ENCODE results near the gene GOLM1.

The GOLM1 gene

DNA sequence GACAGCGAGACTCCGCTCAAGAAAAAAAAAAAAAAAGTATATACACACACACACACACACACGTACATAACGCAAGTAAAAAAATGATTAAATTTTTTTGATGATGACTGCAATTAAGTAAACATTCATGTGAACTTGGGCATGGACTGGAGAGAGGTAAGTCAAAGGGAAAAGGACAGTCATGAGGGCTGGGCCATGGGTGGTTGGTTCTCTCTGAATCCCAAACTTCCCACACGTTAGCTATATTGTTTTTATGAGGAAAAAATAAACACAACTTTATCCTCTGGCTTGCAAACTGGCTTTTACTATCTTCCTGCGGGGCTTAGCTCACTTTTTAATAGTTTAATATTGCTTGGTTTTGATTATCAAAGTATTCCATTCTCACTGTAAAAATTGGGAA lies 53.7 kb downstream of the GOLM1 start:
- DNase-seq (ENCODE audit: low read depth), result no peak

DNA sequence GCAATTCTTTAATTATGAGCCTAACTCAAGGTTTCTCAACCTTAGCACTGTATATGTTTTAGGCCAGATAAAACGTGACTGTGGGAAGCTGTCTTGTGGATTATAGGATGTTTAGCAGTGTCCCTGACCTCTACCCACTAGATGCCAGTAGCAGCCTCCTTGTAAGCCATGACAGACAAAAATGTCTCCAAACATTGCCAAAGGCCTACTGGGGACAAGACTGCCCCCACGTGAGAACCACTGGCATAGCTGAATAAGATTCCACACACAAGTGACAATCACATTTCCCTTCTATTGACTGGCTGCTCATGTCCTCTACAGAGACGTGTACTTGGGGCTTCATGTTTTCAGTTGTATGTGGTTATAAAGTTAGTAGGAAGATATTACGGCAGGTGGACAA lies 55.4 kb downstream of the GOLM1 start:
- DNase-seq (ENCODE audit: low read depth), result no peak

DNA sequence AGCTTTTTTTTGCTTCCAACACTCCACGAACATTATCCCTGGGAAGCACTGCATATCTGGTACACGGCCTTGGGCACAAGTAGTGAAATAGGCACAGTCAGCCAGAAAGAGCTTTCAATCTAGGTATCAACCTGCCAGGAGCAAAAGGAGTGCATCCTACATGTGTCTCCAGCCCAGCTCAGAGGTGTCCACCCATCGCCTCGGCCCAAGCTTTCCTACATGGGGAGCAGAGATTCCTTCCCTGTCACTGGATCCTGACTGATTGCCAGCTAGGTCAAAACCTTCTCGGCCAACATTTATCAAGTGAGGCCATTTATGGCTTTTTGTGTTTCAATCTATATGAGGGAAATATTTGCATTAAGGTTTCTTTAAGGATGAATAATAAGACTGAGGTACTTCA lies 55.8 kb downstream of the GOLM1 start:
- DNase-seq (ENCODE audit: low read depth), result no peak

DNA sequence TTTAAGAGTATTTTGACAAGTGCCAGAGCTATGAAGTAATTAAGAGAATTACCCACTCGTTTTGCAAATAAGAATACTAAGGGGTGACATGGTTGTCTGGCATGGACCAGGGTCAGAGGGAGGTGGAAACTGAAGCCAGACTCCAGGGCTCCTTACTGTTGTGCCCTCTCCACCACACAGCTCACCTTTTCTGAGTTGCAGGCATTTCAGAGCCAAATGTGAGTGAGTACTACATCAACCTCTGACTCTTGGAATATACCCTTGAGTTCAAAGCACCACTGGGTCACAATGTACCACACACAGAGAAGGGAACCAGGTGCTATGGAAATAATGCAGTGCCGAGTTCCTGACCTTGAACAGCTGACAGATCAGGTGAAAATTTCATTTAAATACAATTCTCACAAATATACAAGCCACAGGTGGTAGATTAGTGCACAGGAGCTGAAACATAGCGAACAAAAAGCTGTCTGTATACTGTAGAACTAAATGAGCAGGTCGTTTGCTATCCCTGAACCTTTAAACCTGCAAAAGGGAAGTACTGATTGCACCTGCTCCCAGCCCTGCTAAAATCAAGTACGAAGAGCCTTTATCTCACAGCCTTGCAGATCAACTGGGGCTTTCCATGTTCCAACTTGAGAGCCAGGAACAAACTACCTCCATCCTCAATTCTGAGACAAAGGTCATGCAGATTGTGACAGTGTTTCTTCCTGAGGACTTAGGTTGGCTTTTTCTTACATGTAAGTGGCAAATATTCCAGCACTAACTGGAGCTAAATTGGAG lies 57.0 kb downstream of the GOLM1 start:
- DNase-seq (ENCODE audit: low read depth), result no peak

DNA sequence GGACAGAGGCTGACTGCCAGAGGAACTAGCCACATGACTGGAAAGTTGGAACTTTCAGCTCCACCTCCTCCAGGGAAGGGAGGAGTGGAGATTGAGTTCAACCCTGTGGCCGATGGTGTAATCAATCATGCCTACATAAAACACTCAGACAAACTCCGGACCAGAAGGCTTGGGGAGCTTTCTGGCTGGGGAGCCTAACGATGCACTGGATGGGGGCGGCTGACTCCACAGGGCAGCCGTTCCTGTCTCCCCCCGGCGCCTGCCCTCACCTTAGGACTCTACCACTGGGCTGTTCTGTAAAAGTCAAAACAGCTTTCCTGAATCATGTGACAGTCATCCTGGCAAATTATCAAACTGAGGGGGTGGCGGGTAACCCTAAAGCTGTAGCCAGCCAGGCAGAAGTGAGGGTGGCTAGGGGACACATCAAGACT lies 58.0 kb downstream of the GOLM1 start:
- no peak for DNase-seq (ENCODE audit: low read depth)

DNA sequence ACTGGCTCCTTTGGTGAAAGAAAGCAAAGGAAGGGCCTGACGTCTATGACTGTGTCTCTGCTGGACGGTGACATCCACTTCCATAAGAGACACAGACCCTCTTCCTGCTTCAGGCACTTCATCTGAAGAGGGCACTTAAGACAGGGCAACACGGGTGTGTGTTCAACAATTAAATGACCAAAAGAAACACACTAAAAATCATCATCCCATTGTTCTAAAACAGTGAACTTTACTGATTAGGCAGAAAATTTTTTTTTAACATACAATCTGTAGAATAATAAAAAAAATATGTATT lies 58.5 kb downstream of the GOLM1 start:
- no peak for DNase-seq (ENCODE audit: low read depth)

DNA sequence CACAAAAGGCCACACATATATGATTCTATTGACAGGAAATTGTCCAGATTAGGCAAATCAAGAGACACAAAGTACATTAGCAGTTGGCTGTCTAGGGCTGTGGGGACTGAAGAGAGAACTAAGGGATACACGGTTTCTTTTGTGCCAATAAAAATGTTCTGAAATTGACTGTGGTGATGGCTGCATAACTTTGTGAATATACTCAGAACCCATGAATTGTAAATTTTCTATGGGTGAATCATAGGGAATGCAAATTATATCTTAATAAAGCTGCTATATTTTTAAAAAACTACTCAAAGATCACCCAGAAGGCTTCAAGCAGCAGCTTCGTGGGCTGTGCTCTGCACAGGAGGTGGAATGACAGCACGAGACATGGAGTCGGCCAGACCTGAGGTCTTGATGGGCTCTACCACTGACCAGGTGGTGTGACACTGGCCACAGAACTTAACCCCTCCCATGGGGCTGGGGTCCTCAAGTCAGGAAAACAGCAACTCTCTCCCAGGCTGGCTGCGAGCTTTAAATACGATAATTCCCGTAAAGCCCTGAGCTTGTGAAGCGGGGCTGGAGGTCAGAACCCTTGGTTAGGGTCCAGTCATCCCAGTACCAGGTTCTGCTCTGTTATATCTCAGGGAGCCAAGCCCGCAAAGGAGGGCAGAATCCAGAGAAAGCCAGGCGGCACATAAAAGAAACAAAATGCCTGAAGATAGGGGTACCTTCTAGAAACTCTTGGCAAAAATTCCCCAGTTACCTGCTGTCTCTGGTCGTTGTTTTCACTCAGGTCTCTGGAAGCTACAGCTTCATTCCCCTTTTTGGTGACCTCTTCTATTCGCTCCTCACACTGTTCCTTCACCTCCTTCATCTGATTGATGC lies 59.1 kb downstream of the GOLM1 start:
- no peak for DNase-seq (ENCODE audit: low read depth)

DNA sequence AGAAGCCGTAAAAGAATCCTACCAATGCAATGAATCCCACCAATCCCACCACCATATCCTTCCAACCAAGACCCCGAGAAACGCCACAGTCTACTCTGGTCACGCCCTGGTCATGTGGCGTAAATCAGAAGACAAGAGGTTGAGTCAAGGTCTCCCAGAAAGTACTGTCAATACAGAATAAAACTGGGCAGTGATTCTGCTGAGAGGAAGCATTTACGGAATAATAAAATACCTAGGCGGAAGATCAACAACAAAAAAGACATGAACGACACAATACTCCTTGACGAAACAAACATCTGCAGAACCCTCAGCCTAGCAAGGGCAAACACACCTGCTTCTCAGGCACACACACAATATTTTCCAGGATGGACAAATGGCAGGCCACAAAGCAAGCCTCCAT lies 62.8 kb downstream of the GOLM1 start:
- no peak for DNase-seq (ENCODE audit: low read depth)

DNA sequence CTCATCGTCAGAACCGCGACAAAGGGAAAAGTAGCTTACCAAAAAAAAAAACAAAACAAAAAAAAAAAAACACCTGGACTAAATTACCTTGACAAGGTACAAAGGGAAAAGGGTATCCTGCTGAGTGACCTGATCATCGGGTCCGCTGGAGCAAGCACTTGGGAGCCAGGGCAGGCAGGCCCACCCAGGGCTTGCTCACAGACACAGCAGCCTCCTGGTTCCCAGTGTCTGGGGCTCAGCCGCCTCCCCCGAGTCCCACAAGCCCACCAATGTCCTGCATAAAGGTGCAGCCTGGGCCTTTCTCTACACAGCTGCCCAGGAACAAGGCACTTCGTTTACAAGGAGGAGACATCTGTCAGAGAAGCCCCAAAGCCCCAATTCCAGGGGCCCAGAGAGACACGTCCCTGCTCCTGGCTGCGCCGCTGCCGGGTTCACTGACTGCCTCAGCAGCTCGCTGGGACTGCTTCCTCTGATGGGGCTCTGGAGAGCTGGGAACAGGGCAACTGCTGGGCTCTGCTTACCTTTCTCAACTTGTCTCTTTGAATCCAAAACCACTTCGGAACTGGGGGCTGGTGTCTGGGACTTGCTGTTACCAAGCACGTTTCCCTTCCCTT lies 63.4 kb downstream of the GOLM1 start:
- DNase-seq (ENCODE audit: low read depth), result no peak

DNA sequence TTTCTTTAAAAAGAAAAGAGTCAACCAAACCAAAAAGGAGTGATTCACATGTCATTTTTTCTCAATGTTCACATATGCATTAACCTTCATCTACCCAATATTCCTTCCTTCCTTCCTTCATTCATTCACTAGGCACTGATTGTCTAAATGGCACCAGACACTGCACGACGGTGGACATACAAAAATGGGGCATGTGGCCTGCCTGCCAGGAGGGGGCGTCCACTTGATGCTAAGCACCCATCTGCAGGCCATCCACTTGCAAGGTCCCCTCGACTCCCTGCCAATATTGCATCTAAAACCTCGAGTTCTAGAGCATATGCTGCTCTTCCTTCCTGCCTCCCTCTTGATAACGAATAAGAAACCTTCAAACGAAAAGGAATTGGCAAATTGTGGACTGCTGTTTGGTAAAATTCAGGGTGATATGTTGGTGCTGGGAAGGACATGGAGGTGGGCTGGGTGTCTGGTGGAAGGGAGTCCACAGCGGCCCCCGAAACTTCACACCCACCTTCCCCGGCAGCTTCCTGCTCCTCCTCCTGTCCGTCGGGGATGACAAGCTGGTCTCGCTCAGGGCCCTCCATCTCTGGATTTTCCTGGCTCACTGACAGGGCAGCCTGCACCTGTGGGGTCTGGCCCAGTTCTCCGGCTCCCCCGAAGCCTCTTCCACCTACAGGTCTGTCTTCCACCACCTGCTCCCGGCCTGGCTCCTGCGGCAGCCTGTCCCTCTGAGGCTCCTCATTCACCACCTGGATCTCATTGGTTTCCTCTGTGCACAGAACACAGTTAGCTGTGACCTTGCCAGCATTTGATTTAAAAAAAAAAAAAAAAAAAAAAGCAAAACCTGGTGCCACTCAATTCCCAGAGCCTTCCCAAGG lies 64.3 kb downstream of the GOLM1 start:
- no peak for DNase-seq (ENCODE audit: low read depth)

DNA sequence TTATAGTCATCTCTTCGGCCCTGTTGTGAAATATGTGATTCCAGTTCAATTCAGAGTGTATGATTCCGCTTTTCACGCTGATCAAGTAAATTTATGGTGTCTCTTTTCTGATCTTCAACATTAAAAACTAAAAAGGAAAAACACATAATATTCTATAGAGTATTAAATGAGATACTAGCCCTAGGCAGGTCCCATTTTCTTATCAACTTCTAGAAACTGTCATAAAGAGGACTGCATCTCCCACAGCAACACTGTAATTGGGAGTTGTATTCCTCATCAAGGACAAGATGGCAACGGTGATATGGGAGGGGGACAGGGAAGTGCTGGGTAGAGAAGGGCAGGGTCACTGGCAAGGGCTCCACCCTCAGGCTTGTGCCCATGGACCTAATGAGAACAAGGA lies 71.6 kb downstream of the GOLM1 start:
- no peak for DNase-seq (ENCODE audit: low read depth)

DNA sequence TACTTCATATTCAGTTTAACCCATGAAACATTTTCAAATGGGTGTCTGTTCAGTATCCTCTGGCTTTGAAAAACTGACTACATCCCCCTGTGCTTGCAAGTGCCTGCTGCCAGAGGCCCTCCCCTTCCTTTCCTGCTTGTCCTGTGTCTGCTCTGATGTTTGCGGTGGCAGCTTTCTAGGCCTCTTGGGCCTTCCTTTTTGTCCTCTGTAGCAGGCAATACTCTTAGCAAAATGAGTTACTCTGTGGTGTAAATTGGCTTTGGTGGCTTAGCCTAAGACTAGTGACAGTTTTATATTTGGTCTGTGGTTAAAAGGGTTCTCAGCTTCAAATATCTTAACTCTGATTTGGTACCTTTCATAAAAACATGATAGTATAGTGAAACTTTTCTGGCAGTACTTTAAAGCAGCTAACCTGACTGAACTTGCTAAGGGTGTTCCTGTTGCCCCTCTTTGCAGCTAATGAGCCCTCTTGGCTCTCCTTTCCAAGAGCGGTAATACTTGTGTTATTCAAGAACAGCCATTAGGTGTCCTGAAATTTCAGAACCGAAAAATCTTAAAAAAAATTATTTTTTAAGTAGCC lies 76.6 kb downstream of the GOLM1 start:
- DNase-seq (ENCODE audit: low read depth), result no peak

DNA sequence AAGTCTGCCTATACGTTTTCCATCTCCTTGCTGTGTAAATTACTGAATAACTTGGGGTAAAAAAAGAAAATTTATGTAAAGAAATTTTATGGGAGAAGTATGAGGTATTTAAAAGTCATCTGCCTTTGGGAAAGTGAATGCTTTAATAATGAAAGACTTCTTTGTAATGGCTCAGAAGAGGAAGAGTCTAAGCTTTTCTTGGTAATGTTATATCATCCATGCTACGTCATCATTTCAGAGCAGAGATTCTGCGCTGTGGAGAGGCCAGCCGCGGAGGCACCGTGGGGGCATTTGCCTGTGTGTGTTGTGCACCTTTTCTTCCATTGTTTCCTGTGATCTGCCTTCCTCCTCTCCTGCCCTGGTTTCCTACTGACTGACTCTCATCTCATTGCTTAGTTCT lies 78.2 kb downstream of the GOLM1 start:
- DNase-seq (ENCODE audit: low read depth), result no peak

DNA sequence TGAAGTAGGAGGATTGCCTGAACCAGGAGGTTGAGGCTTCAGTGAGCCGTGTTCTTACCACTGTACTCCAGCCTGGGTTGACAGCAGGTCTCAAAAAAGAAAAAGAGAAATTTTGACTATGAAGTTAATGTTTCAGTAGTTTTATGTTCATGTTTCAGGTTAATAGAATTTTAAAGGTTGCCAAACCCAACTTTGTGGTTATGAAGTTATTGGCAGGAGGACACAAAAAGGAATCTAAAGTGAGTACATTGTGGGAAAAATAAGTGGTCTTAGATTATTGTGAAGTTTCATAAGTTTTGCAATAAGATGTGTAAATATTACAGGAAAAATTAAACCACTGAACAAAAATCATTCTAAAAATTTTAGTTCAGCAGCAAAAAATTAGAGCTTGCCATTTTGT lies 78.6 kb downstream of the GOLM1 start:
- no peak for DNase-seq (ENCODE audit: low read depth)

DNA sequence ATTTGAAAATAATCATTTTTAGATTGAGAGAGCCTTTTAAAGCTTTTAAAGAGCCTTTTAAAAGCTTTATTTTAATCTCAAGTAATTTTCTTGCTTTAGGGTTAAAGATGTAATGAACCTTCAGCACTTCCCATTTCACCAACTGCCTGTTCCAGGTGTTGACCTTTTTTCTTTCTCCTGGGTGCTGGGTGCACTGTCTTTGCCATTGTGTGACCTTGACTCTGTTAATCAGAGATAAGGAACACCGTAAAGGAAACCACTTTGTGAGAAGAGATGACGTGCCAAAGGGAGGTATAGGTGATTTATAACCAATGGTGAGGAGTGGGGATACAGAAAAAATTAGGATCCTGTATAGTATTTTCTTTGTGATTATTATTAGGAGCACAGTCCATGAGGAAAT lies 90.2 kb downstream of the GOLM1 start:
- DNase-seq (ENCODE audit: low read depth), result no peak

DNA sequence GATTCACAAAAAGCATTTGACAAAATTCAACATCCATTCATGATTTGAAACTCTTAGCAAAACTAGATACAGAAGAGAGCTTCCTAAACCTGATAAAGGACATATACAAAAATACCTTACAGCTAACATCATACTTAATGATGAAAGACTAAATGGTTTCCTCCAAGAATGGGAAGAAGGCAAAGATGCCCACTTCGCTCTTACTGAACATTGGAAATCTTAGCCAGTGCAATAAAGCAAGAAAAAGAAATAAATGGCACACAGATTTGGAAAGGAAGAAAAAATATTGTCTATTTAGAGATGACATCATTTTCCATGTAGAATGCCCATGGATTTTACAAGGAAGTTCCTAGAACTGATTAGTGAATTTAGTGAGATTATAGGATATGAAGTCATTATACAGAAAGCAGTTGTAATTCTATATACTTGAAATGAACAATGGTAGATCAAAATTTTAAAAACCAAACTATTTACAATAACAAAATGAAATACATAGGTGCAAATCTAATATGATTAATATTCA lies 94.0 kb downstream of the GOLM1 start:
- no peak for DNase-seq (ENCODE audit: low read depth)

DNA sequence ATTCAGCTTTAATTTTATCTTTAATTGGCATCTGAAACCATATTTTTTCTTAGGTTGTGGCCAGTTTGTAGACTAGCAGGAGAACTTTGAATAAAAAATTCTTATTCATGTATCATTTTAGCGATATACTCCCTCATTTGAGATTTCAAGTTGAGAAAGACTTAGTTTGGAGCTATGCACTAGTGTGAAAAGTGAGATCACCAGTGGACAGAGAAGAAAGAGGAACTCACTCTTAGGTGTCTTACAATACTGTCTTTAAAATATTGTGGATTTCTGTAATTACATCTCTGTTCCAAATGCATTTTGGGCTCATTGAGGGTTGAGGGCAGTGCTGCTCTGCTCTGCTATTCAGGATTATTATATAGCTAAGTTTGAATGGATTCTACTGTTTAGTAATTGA lies 103.8 kb downstream of the GOLM1 start:
- no peak for DNase-seq (ENCODE audit: low read depth)

DNA sequence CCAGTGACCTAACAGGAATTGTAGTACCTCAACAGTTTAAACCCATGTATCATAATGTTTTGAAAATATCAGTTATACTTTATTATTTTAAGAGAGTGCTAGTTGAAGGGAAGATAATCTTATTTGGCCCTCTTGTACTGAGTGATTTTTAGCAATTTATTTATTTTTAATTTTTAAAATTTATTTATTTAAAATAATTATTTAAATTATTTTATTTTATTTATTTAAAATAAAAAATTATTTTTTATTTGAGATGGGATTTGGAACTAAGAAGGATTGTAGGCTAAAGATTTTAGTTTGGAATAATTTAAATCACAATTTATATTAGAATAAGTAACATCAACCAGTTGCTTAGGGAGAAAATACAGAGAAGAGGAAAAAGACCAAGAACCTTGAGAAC lies 104.3 kb downstream of the GOLM1 start:
- no peak for DNase-seq (ENCODE audit: low read depth)

DNA sequence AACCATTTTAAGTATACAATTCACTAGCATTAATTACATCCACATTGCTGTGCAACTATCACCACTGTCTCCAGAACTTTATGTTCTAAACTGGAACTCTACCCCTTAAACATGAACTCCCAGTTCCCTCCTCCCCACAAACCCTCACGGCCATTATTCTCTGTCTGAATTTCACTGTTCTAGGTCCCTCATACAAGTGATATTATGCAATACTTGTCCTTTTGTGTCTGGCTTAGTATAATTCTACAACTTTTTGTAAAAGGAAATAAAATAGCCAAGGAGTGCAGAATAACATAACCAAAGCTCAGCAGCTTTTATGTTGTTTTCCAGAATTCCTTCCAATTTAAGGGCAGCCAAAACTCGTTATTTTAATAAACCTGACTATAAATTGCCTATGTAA lies 105.2 kb downstream of the GOLM1 start:
- no peak for DNase-seq (ENCODE audit: low read depth)

DNA sequence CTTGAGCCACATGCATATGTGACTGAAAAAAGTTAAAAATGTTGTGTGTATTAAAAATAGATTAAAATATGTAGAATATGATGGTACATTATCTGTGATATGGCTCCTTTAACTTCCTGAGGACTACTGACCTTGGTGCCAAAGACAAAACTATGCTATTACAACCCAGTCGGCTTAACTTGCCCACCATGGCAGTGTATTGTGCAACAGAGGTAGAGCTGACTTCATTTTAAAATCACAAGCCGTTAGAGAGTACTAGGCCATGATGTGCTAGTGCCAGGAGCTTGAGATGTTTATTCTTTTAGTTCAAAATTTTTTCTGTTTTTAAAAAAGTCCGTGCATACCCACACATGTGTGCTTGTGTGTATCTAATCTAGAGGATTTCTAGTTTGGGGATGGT lies 112.1 kb downstream of the GOLM1 start:
- no peak for DNase-seq (ENCODE audit: low read depth)

DNA sequence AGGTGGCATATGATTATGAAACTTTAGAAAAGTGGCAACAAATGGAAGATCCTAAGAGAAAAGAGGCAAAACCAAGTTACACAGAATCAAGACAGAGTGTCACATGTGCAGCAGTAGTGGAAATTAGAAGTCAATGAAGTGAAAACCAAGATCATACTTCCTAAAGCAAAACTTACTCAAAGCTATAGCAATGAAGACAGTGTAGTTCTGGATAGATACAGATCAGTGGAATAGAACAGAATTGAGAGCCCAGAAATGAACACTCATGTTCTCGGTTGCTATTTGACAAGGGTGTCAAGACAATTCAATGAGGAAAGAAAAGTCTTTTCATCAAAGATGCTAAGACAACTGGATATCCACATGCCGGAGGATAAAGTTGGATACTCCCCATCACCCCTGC lies 114.9 kb downstream of the GOLM1 start:
- DNase-seq (ENCODE audit: low read depth), result no peak

DNA sequence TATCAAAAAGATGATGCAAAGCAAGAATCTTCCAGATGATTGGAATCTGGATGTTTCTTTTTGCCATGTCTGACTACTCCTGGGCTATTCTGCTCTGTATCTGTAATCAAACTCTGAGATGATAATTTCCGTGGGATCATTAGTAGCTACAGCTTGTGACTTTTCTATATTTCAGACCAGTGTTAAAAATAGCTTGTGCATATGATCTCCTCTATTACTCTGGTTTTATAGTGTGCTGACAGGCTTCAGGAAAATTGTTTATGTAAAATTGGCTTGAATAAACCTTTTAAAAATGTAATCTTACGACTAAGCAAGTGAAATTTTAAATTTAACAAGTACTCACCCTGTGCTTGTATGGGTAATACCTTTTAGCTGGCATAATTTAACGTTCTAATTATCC lies 118.0 kb downstream of the GOLM1 start:
- DNase-seq (ENCODE audit: low read depth), result no peak

Data from stimulated activated CD8-positive, alpha-beta memory T cell treated with anti-CD3 and anti-CD28 coated beads, Interleukin-4, amount 100 ng/mL, for 24 hours (primary cell).